NCI-H2227 (cell line): Measurements from ENCODE around the gene GOLM1.
A peak's percentile ranks its signal among the peaks of the same experiment; 100 is the strongest.
"Not testable (repeated sequence)": the region's sequence is repeated elsewhere in the genome, so short reads cannot be mapped to it uniquely, and the experiment has no call there.

Experiments used
- DNase-seq: peaks from one replicate; lab custom pipeline; 2025; ENCODE audit not compliant: unreplicated experiment; lab: John Stamatoyannopoulos, UW

GOLM1 gene

GRCh38 chr9:86098824-86099700, at the start of gene GOLM1:
TSS of gene GOLM1 (minus strand) at chr9:86099558. CDS start at chr9:86079320, 20,238 bp downstream.
- peak; percentile 86 for DNase-seq

GRCh38 chr9:86146671-86147070, 47.3 kb upstream of the GOLM1 start:
- DNase-seq = not testable (repeated sequence)

GRCh38 chr9:86145960-86146359, 46.6 kb upstream of the GOLM1 start:
- DNase-seq = not testable (repeated sequence)

GRCh38 chr9:86142973-86143372, 43.6 kb upstream of the GOLM1 start:
- DNase-seq = no peak

DNA sequence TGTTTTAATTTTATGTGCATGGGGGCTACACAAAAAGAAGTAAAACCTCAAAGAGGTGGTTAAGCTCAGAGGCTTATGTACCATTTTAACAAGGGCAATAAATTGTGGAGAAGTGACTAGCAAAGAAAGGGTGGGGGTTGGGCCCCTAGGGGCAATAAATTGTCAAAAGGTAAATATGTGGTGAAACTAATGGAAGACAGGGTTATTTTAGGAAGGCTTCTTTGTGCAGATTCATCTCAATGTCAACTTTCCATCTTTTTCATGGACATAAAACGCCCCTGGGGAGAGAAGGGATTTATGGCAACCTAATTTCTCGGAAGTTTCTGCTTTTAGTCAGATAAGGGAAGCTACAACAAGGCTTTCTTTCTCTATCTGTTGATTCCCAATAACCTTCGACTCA, 42.5 kb upstream of the GOLM1 start:
- DNase-seq = no peak

DNA sequence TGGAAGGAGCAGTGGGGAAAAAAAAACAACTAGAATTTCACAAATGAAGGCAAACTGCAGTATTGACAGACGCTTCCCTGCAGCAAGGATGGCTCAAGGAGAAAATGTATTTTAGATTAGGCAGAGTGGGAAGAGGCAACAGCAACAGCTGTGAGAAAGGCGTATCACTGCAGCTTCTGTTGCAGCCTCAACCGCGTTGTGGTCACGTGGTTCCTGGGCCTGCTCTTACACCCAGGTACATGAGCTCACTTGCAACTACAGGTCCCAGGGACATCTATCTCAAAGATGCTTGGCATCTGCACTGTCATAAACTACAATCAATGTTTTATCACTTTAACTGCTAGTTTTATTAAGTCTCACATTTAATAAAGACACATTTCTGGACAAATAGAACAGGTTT, 36.0 kb upstream of the GOLM1 start:
- peak; percentile 6 for DNase-seq

DNA sequence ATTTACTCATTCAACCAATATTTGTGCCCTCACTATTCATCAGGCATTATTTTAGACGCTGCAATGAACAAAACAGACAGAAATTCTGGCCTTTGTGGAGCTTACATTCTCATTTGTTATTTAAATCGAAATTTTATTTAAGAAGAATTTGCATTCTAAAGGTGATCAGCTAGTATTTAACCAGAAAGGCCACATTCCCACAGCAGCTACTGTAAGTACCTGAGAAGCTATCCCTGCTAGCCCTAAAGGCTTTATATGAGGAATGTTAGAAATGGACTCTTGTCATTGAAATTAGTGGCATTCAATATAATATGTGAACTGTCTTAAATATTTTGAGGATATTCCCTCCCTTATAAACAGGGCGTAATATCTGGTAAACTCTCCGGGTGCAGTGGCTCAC, 35.0 kb upstream of the GOLM1 start:
- no peak for DNase-seq

GRCh38 chr9:86128235-86128822, 29.0 kb upstream of the GOLM1 start:
- no peak for DNase-seq

- DNase-seq = peak; percentile 92
Observed at GRCh38 chr9:86126998-86127972, 27.9 kb upstream of the GOLM1 start.

- peak; percentile 35 for DNase-seq
Observed at GRCh38 chr9:86122311-86122710, 23.0 kb upstream of the GOLM1 start.

DNA sequence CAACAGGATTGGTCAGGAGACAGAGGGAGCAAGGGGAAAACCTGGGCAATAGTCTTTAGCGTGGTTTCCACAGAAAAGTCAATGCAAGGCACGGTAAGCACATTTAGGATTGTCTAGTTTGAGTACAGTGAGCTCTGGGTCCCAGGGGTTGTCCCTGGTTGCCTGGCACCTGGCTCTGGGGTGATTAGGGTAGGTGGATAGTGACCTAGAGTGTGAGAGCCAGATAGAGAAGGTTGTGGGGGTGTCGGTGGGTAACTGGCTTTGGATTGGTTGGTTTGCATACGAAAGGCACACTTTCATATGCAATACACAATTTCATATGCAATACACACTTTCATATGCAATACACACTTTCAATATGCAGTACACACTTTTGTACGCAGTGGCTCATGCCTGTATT, 20.1 kb upstream of the GOLM1 start:
- no peak for DNase-seq

DNA sequence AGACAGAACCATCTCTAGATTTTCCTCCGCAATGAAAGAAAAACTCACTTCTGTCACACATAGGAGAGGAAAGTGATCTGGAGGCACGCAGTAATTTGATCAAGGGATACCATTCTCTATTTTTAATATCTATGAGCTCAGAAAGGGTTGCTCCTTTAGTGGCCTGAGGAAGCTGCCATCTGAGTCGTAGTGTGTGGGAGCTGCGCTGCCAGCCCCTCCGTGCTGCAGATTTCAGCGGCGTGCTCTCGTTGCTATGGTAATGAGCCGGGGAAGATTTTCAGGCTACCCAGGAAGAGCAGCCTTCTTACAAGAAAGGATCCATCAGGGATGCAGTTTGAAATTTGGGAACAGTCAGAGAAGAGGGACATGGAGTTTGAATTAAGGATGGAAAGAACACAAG, 17.1 kb upstream of the GOLM1 start:
- peak; percentile 46 for DNase-seq

DNA sequence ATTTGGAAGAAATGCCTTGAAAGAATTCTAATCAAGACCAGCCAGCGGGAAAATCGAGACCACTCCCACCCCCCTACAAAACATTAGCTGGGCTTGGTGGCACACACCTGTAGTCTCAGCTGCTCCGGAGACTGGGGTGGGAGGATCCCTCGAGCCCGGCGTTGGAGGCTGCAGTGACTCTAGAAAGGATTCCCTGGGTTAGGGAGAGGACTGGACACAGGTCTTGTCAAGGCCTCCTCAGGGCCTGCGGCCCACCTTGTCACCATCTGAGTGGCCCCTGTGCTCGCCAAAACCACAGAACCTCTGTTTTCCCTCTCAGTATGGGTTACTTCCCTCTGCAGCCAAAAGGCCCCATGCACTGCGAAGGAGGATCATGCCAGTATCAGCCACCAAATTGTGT, 16.5 kb upstream of the GOLM1 start:
- DNase-seq = no peak

GRCh38 chr9:86112057-86112456, 12.7 kb upstream of the GOLM1 start:
- DNase-seq = no peak

DNA sequence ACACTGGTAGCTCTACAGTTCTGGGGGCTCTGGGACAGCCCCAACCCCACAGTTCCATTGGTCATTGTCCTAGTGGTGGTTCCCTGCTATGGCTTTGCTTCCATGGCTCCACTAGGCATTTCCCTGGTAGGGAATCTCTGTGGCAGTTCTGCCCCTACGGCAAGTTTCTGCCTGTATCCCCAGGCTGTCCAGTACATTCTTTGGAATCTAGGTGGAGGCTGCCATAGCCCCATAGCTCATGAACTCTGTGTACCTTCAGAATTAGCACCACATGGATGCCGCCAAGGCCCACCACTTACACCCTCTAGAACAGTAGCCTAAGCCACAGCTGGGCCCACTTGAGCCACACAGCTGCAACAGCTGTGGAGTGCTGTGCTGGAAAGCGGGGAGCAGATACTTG, 3.3 kb upstream of the GOLM1 start:
- no peak for DNase-seq

GRCh38 chr9:86099701-86100364, 475 bp upstream of the GOLM1 start:
- peak; percentile 37 for DNase-seq

DNA sequence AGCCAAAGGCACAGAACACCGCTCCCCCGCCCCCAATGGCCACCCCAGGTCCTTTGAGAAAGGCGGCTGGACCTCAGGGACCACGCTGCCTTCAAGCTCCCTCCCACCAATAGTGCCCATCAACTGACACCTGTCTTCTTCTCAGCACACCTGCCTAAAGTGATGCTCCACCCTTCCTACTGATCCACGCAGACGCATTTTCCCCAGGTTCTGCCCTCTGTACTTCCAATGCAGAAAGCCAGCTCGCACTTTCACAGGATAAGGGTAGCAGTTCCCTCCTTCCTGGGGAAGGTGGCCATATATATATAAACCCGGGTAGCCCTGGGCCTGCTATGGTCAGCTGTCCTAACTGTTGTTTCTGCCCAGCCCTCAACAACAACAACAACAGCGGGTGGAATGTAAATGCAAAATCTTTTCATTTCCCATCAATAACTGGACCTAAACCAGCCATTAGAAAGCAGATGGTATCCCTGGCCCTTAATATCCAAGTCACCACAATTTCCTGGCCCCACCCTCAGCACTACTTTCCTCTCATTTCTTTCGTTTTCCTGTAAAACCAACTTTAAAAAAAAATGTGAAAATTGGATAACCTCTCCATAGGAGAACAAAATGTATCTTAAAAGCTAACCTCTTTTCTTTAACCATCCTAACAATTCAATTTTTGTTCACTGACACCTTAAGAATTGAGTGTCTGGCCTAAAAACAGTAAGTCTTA, 1.7 kb downstream of the GOLM1 start:
- DNase-seq = no peak

DNA sequence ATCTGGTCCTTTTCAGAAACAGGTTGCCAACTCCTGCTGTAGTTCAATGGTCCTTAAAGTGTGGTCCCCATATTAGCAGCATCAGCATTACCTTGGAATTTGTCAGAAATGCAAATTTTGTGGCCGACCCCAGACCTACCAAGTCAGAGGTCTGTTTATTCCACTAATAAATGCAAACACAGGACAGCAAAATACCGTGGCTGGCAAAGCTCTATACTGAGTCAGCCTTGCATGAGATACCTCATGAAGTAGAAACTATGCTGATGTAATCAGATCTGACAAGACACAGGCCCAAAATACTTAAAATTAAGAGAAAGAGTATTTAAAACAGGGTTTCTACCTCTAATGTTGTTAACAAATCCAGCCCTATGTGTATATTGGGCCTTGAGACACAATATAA, 3.0 kb downstream of the GOLM1 start:
- DNase-seq = no peak

DNA sequence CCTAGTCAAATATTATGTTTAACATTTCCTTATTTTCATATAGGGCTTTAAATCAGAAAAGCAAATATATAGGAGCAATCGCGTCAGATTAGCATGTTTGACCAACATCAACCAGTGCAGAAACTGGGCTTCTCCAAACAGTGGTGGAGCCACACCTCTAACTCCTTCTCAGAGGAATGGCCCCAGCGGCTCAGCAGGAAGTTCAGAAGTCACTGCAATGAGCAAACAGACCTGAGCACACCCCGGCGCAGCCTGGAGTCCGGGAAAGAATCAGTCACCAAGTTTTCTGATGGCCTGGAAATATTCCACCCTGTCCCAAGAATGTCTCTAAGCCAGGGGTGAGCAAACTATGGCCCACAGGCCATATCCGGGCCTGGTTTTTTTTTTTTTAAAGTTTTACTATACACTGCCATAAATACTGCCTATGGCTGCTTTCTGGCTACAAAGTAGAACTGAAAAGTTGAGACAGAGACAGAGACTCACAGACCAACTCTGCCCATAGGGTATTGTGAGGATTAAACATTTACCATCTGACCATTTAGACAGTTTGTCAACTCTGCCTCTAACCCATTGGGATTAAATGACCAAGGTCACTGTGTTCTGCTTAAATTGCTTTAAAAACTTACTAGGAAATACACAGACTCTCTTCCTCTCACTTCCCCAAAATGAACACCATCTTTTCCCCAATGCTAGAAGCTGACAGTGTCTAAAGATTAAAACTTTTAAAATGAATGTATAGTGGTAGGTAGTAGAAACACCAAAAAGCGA, 5.4 kb downstream of the GOLM1 start:
- DNase-seq = no peak
